GM12878 (cell line): Measurements from ENCODE around the gene STPG3. TPM values are rescaled to one million over a fixed set of nuclear protein-coding genes. Genes with fewer than 3 reads are reported as not detected.

Source experiments
- EED ChIP-seq: sonication (generic); IDR thresholded peaks from 2 replicates; pipeline ENCODE4 v1.6.1; 2016; ENCODE audit warnings: antibody characterized with exemption, low read depth
- HDGF ChIP-seq: fragments of 450-650 bp; IDR thresholded peaks from 2 replicates; pipeline ENCODE4 v1.6.1; 2016; ENCODE audit warnings: antibody characterized with exemption
- KDM1A ChIP-seq: fragments of 200-600 bp; sonication (generic); IDR thresholded peaks from 2 replicates; pipeline ENCODE4 v1.6.1; 2016; ENCODE audit warnings: borderline replicate concordance
- MXI1 ChIP-seq: fragments of 150-350 bp; IDR thresholded peaks from 2 replicates; pipeline ENCODE4 v1.6.1; 2011; ENCODE audit warnings: low read depth, mild to moderate bottlenecking, inconsistent platforms, low read length, improper control_type of control experiment
- MYB ChIP-seq: fragments of 150-350 bp; IDR thresholded peaks from 2 replicates; pipeline ENCODE4 v1.6.1; 2014; ENCODE audit warnings: mild to moderate bottlenecking, low read depth, low read length, borderline replicate concordance
- NFYA ChIP-seq: IDR thresholded peaks from 2 replicates; pipeline ENCODE4 v1.6.1; 2011; ENCODE audit warnings: low read depth, mild to moderate bottlenecking, low read length, improper control_type of control experiment, borderline replicate concordance
- NRF1 ChIP-seq: conservative IDR thresholded peaks from 2 replicates; pipeline ENCODE4 v1.6.1; 2011; ENCODE audit warnings: mild to moderate bottlenecking, low read depth, low read length, improper control_type of control experiment
- polyA plus RNA-seq, 11 experiments: library from polyadenylated mRNA; depleted of rRNA in 4 of 11; unstranded in 6 of 11; stranded (reverse) in 5 of 11; fragments of >200 nt; fragmentation: Nextera tagmentation in 4 of 11; fragmentation: Illumina TruSeq in 1 of 11; extraction: Ambion mirVana in 4 of 11; extraction: Trizol in 1 of 11; gene quantifications; 1 replicate in 1 of 11; 2 replicates in 10 of 11; pipeline versions ENCODE4 v1.2.1 to v1.2.3, GENCODE V29; 2011 to 2016; ENCODE audit warnings: inconsistent platforms in 2 of 11, missing spikeins in 2 of 11, low read depth in 1 of 11
- total RNA-seq, 4 experiments: library from RNA; depleted of rRNA in 3 of 4; stranded (reverse); fragments of >200 nt in 3 of 4; fragmentation: Illumina TruSeq in 1 of 4; extraction: Trizol in 1 of 4; gene quantifications; 2 replicates each; pipeline versions ENCODE4 v1.2.1 to v1.2.3, GENCODE V29; 2013 to 2021
- TF ChIP-seq, protein P1 (sequence below): fragments of 450-650 bp; formaldehyde crosslinking; IDR thresholded peaks from 2 replicates; pipeline ENCODE4 v1.4.0; 2020; ENCODE audit warnings: mild to moderate bottlenecking, moderate library complexity
- TF ChIP-seq, protein P2 (sequence below): fragments of 450-650 bp; IDR thresholded peaks from 2 replicates; pipeline ENCODE4 v1.6.1; 2017; ENCODE audit warnings: mild to moderate bottlenecking, low read depth, inconsistent platforms; ENCODE audit not compliant: poor library complexity, severe bottlenecking
- TF ChIP-seq, protein P3 (sequence below): fragments of 450-650 bp; IDR thresholded peaks from 2 replicates; pipeline ENCODE4 v1.6.1; 2016; ENCODE audit warnings: mild to moderate bottlenecking
- TF ChIP-seq, protein P4 (sequence below): IDR thresholded peaks from 2 replicates; pipeline ENCODE4 v1.6.1; 2012; ENCODE audit warnings: low read depth, low read length, improper control_type of control experiment
- TF ChIP-seq, protein P5 (sequence below): IDR thresholded peaks from 2 replicates; pipeline ENCODE4 v1.6.1; 2011; ENCODE audit warnings: mild to moderate bottlenecking, low read depth, low read length, moderate library complexity; ENCODE audit not compliant: insufficient replicate concordance
- TF ChIP-seq, protein P6 (sequence below): fragments of 450-650 bp; IDR thresholded peaks from 2 replicates; pipeline ENCODE4 v1.6.1; 2016; ENCODE audit warnings: mild to moderate bottlenecking
- TF ChIP-seq, protein P7 (sequence below): IDR thresholded peaks from 2 replicates; pipeline ENCODE4 v1.6.1; 2011; ENCODE audit warnings: low read depth, low read length, improper control_type of control experiment, borderline replicate concordance

The STPG3 gene
- total and polyA plus RNA-seq, 10 of the 15 experiments (the other 5 are each of a cell fraction or from before 2014, with no cell fraction given), result not detected

DNA sequence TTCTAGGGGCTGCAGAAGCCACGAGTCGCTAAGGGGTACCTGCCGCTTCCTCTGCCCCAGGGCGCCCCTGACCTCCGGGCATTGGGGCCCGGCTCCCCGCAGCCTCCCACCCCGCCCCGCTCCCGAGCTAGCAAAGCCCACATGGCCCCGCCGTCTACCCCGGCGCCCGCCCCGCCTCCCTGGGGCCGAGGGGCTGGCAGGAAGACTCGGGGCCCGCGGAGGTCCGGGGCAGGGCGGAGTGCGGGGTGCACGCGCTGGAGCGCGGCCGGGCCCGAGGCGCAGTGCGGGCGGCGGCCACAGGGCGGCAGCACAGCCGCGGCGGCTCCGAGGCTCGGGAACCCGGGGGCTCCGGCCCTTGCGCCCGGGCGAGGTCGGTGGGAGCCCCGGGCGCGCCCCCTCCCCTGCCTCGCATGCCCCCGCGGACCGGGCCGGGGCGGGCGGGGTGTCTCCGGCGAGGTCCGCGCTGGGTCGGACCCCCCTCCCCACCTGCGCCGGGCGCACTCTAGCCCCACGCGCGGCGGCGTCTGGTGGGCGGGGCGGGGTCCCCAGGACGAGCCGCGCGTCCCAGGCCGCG lies 44.2 kb downstream of the STPG3 start (continued):
- TF ChIP-seq, protein P1, sequence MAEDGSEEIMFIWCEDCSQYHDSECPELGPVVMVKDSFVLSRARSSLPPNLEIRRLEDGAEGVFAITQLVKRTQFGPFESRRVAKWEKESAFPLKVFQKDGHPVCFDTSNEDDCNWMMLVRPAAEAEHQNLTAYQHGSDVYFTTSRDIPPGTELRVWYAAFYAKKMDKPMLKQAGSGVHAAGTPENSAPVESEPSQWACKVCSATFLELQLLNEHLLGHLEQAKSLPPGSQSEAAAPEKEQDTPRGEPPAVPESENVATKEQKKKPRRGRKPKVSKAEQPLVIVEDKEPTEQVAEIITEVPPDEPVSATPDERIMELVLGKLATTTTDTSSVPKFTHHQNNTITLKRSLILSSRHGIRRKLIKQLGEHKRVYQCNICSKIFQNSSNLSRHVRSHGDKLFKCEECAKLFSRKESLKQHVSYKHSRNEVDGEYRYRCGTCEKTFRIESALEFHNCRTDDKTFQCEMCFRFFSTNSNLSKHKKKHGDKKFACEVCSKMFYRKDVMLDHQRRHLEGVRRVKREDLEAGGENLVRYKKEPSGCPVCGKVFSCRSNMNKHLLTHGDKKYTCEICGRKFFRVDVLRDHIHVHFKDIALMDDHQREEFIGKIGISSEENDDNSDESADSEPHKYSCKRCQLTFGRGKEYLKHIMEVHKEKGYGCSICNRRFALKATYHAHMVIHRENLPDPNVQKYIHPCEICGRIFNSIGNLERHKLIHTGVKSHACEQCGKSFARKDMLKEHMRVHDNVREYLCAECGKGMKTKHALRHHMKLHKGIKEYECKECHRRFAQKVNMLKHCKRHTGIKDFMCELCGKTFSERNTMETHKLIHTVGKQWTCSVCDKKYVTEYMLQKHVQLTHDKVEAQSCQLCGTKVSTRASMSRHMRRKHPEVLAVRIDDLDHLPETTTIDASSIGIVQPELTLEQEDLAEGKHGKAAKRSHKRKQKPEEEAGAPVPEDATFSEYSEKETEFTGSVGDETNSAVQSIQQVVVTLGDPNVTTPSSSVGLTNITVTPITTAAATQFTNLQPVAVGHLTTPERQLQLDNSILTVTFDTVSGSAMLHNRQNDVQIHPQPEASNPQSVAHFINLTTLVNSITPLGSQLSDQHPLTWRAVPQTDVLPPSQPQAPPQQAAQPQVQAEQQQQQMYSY (CRISPR knock-in tag), result no peak
- TF ChIP-seq, protein P2, sequence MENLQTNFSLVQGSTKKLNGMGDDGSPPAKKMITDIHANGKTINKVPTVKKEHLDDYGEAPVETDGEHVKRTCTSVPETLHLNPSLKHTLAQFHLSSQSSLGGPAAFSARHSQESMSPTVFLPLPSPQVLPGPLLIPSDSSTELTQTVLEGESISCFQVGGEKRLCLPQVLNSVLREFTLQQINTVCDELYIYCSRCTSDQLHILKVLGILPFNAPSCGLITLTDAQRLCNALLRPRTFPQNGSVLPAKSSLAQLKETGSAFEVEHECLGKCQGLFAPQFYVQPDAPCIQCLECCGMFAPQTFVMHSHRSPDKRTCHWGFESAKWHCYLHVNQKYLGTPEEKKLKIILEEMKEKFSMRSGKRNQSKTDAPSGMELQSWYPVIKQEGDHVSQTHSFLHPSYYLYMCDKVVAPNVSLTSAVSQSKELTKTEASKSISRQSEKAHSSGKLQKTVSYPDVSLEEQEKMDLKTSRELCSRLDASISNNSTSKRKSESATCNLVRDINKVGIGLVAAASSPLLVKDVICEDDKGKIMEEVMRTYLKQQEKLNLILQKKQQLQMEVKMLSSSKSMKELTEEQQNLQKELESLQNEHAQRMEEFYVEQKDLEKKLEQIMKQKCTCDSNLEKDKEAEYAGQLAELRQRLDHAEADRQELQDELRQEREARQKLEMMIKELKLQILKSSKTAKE, result no peak
- TF ChIP-seq KDM1A, result no peak
- TF ChIP-seq NRF1, result no peak
- TF ChIP-seq MYB, result no peak
- TF ChIP-seq HDGF, result no peak
- TF ChIP-seq, protein P3, sequence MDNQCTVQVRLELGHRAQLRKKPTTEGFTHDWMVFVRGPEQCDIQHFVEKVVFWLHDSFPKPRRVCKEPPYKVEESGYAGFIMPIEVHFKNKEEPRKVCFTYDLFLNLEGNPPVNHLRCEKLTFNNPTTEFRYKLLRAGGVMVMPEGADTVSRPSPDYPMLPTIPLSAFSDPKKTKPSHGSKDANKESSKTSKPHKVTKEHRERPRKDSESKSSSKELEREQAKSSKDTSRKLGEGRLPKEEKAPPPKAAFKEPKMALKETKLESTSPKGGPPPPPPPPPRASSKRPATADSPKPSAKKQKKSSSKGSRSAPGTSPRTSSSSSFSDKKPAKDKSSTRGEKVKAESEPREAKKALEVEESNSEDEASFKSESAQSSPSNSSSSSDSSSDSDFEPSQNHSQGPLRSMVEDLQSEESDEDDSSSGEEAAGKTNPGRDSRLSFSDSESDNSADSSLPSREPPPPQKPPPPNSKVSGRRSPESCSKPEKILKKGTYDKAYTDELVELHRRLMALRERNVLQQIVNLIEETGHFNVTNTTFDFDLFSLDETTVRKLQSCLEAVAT, result no peak
- TF ChIP-seq, protein P4, sequence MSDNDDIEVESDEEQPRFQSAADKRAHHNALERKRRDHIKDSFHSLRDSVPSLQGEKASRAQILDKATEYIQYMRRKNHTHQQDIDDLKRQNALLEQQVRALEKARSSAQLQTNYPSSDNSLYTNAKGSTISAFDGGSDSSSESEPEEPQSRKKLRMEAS, result no peak; the same call in 1 of the 2 replicates
- TF ChIP-seq, protein P5, sequence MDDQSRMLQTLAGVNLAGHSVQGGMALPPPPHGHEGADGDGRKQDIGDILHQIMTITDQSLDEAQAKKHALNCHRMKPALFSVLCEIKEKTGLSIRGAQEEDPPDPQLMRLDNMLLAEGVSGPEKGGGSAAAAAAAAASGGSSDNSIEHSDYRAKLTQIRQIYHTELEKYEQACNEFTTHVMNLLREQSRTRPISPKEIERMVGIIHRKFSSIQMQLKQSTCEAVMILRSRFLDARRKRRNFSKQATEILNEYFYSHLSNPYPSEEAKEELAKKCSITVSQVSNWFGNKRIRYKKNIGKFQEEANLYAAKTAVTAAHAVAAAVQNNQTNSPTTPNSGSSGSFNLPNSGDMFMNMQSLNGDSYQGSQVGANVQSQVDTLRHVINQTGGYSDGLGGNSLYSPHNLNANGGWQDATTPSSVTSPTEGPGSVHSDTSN, result no peak
- TF ChIP-seq NFYA, result no peak
- TF ChIP-seq, protein P6, sequence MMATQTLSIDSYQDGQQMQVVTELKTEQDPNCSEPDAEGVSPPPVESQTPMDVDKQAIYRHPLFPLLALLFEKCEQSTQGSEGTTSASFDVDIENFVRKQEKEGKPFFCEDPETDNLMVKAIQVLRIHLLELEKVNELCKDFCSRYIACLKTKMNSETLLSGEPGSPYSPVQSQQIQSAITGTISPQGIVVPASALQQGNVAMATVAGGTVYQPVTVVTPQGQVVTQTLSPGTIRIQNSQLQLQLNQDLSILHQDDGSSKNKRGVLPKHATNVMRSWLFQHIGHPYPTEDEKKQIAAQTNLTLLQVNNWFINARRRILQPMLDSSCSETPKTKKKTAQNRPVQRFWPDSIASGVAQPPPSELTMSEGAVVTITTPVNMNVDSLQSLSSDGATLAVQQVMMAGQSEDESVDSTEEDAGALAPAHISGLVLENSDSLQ, result no peak
- TF ChIP-seq EED, result no peak
- no peak for TF ChIP-seq MXI1
- TF ChIP-seq, protein P7, sequence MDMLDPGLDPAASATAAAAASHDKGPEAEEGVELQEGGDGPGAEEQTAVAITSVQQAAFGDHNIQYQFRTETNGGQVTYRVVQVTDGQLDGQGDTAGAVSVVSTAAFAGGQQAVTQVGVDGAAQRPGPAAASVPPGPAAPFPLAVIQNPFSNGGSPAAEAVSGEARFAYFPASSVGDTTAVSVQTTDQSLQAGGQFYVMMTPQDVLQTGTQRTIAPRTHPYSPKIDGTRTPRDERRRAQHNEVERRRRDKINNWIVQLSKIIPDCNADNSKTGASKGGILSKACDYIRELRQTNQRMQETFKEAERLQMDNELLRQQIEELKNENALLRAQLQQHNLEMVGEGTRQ, result no peak
